Measurements from ENCODE around the gene TMEM52B. TPM values are rescaled to one million over a fixed set of nuclear protein-coding genes. Genes with fewer than 3 reads are reported as not detected.

Gene TMEM52B
- total and polyA plus RNA-seq, 9 of the 15 experiments (the other 6 are each of a cell fraction or from before 2014, with no cell fraction given) = not detected

DNA sequence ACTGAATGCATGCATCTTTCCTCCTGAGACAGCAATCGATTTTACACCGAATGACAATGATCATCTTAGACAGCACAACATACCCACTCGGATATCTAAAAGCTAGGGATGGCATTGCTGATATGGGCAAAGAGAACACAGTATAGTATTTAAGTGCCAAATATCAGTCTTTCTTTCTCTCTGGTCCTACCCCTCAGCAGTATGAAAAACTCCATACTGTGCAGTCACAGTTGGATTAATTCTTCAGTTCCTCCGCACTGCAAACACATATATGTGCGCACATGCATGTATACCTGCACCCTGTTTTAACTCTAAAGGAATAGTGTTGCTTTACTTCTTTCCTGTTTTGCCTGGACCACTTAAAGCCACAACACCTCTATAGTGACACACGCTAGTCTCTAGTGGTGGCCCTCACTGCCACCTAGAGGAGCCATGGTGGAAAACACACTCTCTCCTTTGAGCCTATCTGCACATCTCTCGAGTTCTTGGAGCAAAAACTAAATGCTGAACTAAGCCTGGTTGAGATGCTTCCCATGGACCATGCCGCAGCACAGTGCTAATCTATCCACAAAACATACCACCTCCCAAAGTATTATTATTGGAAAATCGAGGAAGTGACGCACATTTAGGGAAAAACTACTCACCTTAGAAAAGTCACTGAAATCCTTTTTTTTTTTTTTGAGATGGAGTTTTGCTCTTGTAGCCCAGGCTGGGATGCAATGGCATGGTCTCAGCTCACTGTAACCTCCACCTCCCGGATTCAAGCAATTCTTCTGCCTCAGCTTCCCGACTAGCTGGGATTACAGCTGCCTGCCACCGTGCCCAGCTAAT, 11.9 kb downstream of the TMEM52B start:
- WGBS (ENCODE audit: insufficient coverage, low coverage, missing lambda C conversion rate) = 0% methylated on average over 13 of the region's 13 CpGs
- Histone ChIP-seq H3K4me3 (no peak overlapping the region), H3K27me3 (ENCODE audit: control insufficient read depth in 2 of 2, insufficient read depth in 2 of 2, low read length in 2 of 2) (peaks cover 0 to 17% of the 10 kb centered on the region in 2 experiments; a peak in 2 of 5 replicates), H2AFZ (ENCODE audit: low read depth, low read length) (no peak overlapping the region), H3K36me3 (ENCODE audit: control insufficient read depth, insufficient read depth, low read length) (no peaks in the 10 kb centered on the region), H3K9me1 (ENCODE audit: control insufficient read depth, insufficient read depth, low read length) (no peaks in the 10 kb centered on the region), H3K4me2 (ENCODE audit: insufficient read depth, low read length) (no peak overlapping the region), H3K9me3 (replicated peaks; ENCODE audit: control insufficient read depth, insufficient read depth, low read depth, low read length) (no peaks in the 10 kb centered on the region), H3K27ac (ENCODE audit: extremely low read depth, low read depth, low read length) (no peak overlapping the region), H4K20me1 (replicated peaks; ENCODE audit: control insufficient read depth, insufficient read depth, low read length) (0 out of 2 replicates have a peak, but pooled peaks cover 3% of the 10 kb centered on the region), H3K79me2 (ENCODE audit: control insufficient read depth, insufficient read depth, low read length) (no peaks in the 10 kb centered on the region), H3K4me1 (replicated peaks in 1 of 2; ENCODE audit: control insufficient read depth in 2 of 2, insufficient read depth in 2 of 2, low read length in 2 of 2) (no peaks in the 10 kb centered on the region; a peak in 1 of 5 replicates), H3K9ac (ENCODE audit: insufficient read depth in 1 of 2, low read depth in 2 of 2, low read length in 2 of 2) (no peak overlapping the region)
- FAIRE-seq (peak; percentile 81), DNase-seq (ENCODE audit: extremely low read depth in 1 of 4, low spot score in 3 of 4) (peak; percentile 34 to 55 (median 41)), ATAC-seq (peak; percentile 96)
- intact Hi-C loops (cut with micrococcal nuclease) = loop anchor here (1.0 kb wide), 1 partner anchor 37 kb away; no protein-coding TSS in a partner anchor
- TF ChIP-seq, protein P1, sequence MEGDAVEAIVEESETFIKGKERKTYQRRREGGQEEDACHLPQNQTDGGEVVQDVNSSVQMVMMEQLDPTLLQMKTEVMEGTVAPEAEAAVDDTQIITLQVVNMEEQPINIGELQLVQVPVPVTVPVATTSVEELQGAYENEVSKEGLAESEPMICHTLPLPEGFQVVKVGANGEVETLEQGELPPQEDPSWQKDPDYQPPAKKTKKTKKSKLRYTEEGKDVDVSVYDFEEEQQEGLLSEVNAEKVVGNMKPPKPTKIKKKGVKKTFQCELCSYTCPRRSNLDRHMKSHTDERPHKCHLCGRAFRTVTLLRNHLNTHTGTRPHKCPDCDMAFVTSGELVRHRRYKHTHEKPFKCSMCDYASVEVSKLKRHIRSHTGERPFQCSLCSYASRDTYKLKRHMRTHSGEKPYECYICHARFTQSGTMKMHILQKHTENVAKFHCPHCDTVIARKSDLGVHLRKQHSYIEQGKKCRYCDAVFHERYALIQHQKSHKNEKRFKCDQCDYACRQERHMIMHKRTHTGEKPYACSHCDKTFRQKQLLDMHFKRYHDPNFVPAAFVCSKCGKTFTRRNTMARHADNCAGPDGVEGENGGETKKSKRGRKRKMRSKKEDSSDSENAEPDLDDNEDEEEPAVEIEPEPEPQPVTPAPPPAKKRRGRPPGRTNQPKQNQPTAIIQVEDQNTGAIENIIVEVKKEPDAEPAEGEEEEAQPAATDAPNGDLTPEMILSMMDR (IDR thresholded peaks at IDR 0.05 in 2 of 3, conservative IDR thresholded peaks at IDR 0.05 in 1 of 3; ENCODE audit: insufficient read depth in 2 of 3, low read depth in 1 of 3, low read length in 3 of 3) = peak; percentile 59 to 68 (median 63)
- TF ChIP-seq, protein P2, sequence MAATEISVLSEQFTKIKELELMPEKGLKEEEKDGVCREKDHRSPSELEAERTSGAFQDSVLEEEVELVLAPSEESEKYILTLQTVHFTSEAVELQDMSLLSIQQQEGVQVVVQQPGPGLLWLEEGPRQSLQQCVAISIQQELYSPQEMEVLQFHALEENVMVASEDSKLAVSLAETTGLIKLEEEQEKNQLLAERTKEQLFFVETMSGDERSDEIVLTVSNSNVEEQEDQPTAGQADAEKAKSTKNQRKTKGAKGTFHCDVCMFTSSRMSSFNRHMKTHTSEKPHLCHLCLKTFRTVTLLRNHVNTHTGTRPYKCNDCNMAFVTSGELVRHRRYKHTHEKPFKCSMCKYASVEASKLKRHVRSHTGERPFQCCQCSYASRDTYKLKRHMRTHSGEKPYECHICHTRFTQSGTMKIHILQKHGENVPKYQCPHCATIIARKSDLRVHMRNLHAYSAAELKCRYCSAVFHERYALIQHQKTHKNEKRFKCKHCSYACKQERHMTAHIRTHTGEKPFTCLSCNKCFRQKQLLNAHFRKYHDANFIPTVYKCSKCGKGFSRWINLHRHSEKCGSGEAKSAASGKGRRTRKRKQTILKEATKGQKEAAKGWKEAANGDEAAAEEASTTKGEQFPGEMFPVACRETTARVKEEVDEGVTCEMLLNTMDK (IDR thresholded peaks at IDR 0.05; ENCODE audit: borderline replicate concordance, insufficient read depth, low read depth, low read length, poor library complexity, severe bottlenecking) = peak; percentile 73
- TF ChIP-seq, protein P3, sequence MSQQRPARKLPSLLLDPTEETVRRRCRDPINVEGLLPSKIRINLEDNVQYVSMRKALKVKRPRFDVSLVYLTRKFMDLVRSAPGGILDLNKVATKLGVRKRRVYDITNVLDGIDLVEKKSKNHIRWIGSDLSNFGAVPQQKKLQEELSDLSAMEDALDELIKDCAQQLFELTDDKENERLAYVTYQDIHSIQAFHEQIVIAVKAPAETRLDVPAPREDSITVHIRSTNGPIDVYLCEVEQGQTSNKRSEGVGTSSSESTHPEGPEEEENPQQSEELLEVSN (IDR thresholded peaks at IDR 0.05; ENCODE audit: borderline replicate concordance in 1 of 2, extremely low read depth in 1 of 2, insufficient read depth in 1 of 2, insufficient read length in 1 of 2, low read depth in 1 of 2, low read length in 1 of 2, poor library complexity in 1 of 2, severe bottlenecking in 1 of 2) = no peak
- TF ChIP-seq GATA2 (CRISPR knock-in tag; IDR thresholded peaks at IDR 0.05) (peak; percentile 82), RAD21 (CRISPR knock-in tag; conservative IDR thresholded peaks at IDR 0.05 in 1 of 2, IDR thresholded peaks at IDR 0.05 in 1 of 2) (peak; percentile 32 to 57; a peak in 3 of 4 replicates), STAG1 (CRISPR knock-in tag; IDR thresholded peaks at IDR 0.05; ENCODE audit: borderline replicate concordance) (peak; percentile 20; the same call in 1 of the 2 replicates), HOXB6 (CRISPR knock-in tag; IDR thresholded peaks at IDR 0.05; ENCODE audit: borderline replicate concordance) (no peak), CREM (IDR thresholded peaks at IDR 0.05; ENCODE audit: low read depth) (0 out of 2 replicates have a peak, but pooled peaks have one; percentile 8), HDAC2 (IDR thresholded peaks at IDR 0.05) (no peak)
- in situ Hi-C loops (cut with MboI) = no loop called here
- ChIA-PET POLR2A (interaction anchor here (0.7 to 1.2 kb wide), 2 partner anchors 33 to 97 kb away, joined by 3 to 4 read pairs; no protein-coding TSS in a partner anchor), CTCF (ENCODE audit: low intra/inter-chr PET ratio) (interaction anchor here (0.6 to 0.9 kb wide), 2 partner anchors 36 to 920 kb away, joined by 3 to 4 read pairs; no protein-coding TSS in a partner anchor)
- BruUV-seq (replicated peaks) = no TSS peak

All from K562 (cell line).